ENCODE measurements around the gene FOXP1.

- TF ChIP-seq, protein P1, sequence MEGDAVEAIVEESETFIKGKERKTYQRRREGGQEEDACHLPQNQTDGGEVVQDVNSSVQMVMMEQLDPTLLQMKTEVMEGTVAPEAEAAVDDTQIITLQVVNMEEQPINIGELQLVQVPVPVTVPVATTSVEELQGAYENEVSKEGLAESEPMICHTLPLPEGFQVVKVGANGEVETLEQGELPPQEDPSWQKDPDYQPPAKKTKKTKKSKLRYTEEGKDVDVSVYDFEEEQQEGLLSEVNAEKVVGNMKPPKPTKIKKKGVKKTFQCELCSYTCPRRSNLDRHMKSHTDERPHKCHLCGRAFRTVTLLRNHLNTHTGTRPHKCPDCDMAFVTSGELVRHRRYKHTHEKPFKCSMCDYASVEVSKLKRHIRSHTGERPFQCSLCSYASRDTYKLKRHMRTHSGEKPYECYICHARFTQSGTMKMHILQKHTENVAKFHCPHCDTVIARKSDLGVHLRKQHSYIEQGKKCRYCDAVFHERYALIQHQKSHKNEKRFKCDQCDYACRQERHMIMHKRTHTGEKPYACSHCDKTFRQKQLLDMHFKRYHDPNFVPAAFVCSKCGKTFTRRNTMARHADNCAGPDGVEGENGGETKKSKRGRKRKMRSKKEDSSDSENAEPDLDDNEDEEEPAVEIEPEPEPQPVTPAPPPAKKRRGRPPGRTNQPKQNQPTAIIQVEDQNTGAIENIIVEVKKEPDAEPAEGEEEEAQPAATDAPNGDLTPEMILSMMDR (IDR thresholded peaks at IDR 0.05): no peak
- TF ChIP-seq POLR2A (IDR thresholded peaks at IDR 0.05) (no peak), POLR2AphosphoS5 (IDR thresholded peaks at IDR 0.05) (no peak)
Measured at GRCh38 chr3:71185733-71186455, 397.6 kb downstream of the FOXP1 start.

All from breast epithelium (tissue), 3 donors.